ENCODE data around the gene VIPR1. TPM values are rescaled to one million over a fixed set of nuclear protein-coding genes. Genes with fewer than 3 reads are reported as not detected.

The VIPR1 gene
- total RNA-seq, 1 experiment from 2014 or later, result not detected

DNA sequence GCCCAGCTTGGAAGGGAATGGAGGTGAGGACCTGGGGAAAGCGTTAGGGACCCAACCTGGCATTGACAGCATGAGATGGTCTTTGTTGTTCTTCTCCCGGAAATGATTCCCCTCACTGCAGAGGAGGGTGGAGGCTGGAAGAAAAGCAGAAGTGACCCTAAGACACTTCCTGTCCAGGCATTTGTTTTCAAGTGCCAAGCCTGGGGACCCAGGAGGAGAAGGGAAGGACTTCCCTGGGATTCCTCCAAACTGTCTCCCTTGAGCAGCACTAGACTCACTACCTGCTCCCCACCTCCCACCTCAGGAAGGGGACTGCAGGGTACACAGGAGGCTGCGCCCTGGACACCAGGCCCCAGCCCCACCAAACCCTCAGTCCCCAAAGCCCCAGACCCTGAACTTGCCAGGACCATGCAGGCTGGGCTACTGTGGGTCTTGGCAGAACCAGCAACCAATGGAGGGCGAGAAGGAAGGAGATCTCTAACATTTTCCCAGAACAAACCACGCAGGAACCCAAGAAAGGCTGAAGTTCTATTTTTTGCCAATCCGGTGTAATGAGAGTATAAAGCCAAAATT lies 9.8 kb upstream of the VIPR1 start:
- no peak for DNase-seq (ENCODE audit: extremely low read depth, low read depth)

GRCh38 chr3:42493126-42493797 lies 9.2 kb upstream of the VIPR1 start:
- no peak for DNase-seq (ENCODE audit: extremely low read depth, low read depth)

DNA sequence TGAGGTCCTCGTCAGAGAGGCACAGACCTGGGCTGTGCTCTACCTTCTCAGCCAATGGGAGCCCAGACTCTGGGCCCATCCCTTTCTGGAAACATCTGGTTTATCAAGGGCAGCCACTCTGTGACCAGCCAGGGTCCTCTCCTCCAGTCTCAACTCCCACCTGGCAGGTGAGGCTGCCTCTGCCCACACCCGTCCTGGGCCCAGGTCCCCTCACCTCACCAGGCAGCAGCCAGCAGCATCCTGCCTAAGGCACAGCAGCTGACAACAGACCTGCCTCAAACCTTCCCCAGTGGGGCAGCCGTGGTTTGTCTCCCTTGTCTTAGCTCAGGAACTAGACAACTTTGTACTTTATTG lies 8.7 kb upstream of the VIPR1 start:
- no peak for DNase-seq (ENCODE audit: extremely low read depth, low read depth)

GRCh38 chr3:42495393-42495792 lies 7.0 kb upstream of the VIPR1 start:
- no peak for DNase-seq (ENCODE audit: extremely low read depth, low read depth)

- DNase-seq (ENCODE audit: extremely low read depth, low read depth), result no peak
Observed at GRCh38 chr3:42497009-42497731, 5.3 kb upstream of the VIPR1 start.

DNA sequence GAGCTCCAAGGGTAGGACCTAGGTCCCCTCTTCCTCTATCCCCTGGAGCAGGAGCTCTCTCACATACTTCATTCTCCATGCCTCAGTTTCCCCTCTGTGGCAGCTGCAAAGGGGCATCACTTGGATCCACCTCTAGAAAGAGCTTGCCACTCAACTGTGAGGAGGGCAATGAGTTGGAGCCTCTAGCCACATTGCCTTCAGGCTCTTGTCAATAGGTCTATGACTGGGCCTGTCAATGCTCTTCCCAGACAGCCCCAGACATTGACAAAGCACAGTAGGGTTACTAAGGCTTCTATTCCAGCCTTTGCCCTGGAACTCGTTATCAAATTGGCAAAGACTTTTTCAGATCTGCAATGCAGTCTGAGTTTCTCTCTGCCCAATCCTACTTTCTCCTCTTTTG lies 4.4 kb upstream of the VIPR1 start:
- DNase-seq (ENCODE audit: extremely low read depth, low read depth), result no peak

GRCh38 chr3:42498791-42499477 lies 3.5 kb upstream of the VIPR1 start:
- DNase-seq (ENCODE audit: extremely low read depth, low read depth), result no peak

DNA sequence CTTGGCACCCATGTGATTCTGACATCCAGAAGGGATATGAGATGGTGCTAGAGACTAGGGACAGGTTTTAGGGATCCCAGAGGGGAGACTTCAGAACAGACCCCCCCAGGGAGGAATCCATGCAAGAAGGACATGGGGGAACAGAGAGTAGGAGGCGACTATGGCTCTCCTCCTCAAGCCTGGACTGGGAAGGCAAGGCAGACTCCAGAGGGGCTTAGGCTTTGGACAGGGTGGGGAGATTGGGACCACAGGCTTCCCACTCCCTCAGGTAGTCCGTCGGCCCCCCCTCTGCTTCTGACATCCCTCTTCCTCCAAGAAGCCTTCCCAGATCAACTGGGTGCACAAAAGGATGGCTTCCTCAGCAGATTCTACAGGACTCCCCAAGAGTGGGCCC lies 3.0 kb upstream of the VIPR1 start:
- DNase-seq (ENCODE audit: extremely low read depth, low read depth), result no peak

DNA sequence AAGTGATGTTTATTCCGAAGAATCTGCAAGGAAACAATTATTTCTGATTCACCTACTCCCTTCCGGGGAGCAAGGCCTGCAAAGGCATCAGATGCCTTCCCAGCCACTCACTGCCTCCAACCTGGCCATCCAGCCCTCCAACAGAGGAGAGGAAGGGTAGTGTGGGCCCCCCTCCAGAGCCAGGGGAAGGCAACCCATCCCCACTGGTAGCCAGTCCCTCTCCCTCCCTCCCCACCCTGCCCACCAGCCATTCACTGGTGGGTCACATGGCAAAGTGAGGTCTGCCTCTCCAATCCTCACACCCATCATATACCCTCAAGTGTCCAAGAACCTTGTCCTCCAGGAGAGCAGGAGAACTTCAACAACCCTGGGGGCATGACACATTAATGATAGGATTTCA lies 2.4 kb upstream of the VIPR1 start:
- no peak for DNase-seq (ENCODE audit: extremely low read depth, low read depth)

DNA sequence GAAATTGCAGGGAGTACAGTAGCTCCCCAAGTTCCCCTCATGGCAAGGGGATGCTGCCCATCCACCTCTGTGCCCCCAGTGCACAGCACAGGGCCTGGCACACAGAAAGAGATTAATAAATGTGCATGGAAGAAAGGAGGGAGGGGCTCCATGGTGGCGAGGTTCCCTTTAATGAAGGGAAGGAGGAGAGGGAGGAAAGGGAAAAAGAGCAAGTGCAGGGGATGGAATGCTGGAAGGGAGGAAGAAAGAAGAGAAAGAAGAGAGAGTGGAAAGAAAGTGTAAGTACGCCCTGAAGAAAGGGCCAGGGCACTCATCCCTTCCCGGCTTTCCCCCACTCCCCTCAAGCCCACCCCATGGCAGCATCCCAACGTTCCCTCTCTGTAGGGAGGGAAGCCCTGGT lies 1.5 kb upstream of the VIPR1 start:
- no peak for DNase-seq (ENCODE audit: extremely low read depth, low read depth)

GRCh38 chr3:42501321-42501680 lies 1.1 kb upstream of the VIPR1 start:
- no peak for DNase-seq (ENCODE audit: extremely low read depth, low read depth)

DNA sequence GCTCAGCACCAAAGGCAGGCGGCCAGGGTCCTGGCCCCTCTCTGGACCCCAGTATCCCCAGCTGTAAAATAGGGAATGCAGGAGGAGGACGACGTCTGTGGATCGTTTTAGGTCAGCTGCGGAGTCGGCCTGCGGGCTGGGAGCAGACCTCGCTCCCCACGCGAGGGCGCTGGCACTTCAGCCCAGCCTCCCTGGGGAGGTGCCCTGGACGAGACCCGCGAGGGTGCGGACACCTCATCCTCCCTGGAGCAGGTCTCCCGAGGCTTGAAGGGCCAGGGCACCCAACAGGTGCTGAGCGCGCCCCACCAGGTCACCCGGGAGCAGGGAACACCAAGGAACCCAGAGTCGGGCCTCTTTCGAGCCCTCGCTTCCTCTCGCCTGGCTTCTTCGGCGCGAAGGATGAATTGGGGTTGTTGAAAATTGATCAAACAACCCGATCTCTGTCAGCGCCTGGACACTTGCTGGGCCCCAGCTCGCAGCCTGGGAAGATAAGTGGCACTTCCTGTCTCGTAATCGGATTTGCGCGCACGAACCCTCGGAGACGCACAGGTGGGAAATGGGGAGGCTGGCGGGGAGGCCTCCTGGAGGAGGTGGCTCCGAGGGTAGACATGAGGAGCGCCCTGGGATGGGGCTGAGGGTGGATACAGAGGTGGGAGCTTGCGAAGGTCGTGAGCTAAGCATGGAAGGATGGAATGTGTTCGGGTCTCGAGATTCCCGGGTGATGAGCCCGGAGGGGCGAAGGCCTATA lies 588 bp upstream of the VIPR1 start:
- peak; percentile 21 for DNase-seq (ENCODE audit: extremely low read depth, low read depth)

- no peak for DNase-seq (ENCODE audit: extremely low read depth, low read depth)
Observed at GRCh38 chr3:42503251-42503924, 945 bp downstream of the VIPR1 start.

- DNase-seq (ENCODE audit: extremely low read depth, low read depth), result no peak
Observed at GRCh38 chr3:42503957-42504333, 1.5 kb downstream of the VIPR1 start.

DNA sequence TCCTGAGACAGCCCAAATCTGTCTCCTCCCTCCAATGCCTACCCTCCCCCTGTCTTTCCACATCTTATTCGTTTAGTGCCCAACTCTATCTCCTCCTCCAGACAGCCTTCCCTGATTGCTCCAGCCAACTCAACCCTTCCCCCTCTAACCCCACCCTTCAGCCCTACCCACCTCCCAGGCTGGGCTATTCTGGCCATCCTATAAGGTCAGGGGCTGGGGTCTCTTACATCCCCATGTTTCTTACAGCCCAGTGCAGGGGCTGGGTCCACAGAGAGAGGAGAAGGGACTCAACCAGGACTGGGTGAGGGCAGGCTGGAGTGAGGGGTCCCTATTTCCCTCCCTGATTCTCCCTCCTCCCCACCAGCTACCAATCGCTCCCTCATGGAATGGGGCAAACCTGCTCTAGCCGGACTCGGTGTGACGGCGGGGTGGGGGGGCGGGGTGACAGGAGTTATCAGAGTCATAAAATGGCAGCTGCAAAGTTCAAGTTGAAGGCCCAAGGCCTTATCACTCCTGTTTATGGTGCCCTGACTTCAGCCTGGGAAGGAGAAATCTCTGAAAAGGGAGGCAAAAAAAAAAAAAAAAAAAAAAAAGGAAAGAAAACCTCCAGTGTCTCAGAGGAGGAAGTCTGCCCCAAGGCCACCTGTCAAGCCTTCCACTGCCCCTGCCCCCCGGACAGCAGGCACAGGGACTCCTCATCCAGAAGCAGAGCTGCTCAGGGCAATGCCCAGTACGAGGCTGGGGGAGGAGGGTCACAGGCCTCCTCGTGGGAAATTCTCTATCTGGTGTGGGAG lies 2.1 kb downstream of the VIPR1 start:
- no peak for DNase-seq (ENCODE audit: extremely low read depth, low read depth)

GRCh38 chr3:42505128-42505848 lies 2.8 kb downstream of the VIPR1 start:
- DNase-seq (ENCODE audit: extremely low read depth, low read depth), result no peak

GRCh38 chr3:42505849-42506410 lies 3.5 kb downstream of the VIPR1 start:
- DNase-seq (ENCODE audit: extremely low read depth, low read depth), result no peak

DNA sequence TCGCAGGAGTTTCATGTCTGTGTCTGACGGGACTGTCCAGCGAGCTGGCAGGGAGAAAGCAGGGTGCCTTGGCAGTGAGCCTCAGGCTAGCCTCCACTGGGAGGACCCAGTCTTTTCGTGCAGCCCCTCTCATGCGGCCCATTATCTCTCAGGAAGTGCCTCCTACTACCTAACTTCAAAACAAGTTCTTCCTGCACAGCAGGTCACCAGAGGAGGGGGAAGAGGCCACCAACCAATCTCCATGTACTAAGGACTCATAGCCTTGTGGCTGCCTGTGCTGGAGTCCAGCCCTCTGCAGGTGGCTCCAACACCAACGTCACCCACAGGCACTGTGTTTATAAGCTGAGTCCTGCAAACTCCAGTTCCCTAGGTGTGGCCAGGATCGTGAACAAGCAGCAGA lies 4.8 kb downstream of the VIPR1 start:
- no peak for DNase-seq (ENCODE audit: extremely low read depth, low read depth)
